Gastroesophageal sphincter (tissue), 3 donors: ENCODE data around the gene CERS3.

Source experiments
- CTCF ChIP-seq, 4 experiments: fragments of 200-600 bp in 2 of 4; fragments of 450-650 bp in 2 of 4; sonication (generic) in 1 of 4; IDR thresholded peaks; one replicate each; pipeline ENCODE4 v1.5.1; 2017 to 2019; ENCODE audit warnings: antibody characterized with exemption in 4 of 4, mild to moderate bottlenecking in 2 of 4, moderate library complexity in 2 of 4
- POLR2A ChIP-seq, 2 donors: fragments of 450-650 bp; IDR thresholded peaks; one replicate each; pipeline ENCODE4 v1.6.1; 2017; ENCODE audit warnings: antibody characterized with exemption in 2 of 2, mild to moderate bottlenecking in 2 of 2, moderate library complexity in 1 of 2
- POLR2AphosphoS5 ChIP-seq: sonication (generic); formaldehyde crosslinking; IDR thresholded peaks from one replicate; pipeline ENCODE4 v1.6.1; 2017; ENCODE audit warnings: antibody characterized with exemption

- TF ChIP-seq CTCF (IDR thresholded peaks at IDR 0.05) (no peak), POLR2AphosphoS5 (no peak), POLR2A (IDR thresholded peaks at IDR 0.05) (no peak)
Measured at GRCh38 chr15:100384108-100384410, 144.7 kb downstream of the CERS3 start.
